ENCODE results near the gene METAP2. TPM values are rescaled to one million over a fixed set of nuclear protein-coding genes. Genes with fewer than 3 reads are reported as not detected.
A peak's percentile ranks its signal among the peaks of the same experiment; 100 is the strongest.

METAP2 gene
- total RNA-seq, 1 donor, result 92.1 TPM

DNA sequence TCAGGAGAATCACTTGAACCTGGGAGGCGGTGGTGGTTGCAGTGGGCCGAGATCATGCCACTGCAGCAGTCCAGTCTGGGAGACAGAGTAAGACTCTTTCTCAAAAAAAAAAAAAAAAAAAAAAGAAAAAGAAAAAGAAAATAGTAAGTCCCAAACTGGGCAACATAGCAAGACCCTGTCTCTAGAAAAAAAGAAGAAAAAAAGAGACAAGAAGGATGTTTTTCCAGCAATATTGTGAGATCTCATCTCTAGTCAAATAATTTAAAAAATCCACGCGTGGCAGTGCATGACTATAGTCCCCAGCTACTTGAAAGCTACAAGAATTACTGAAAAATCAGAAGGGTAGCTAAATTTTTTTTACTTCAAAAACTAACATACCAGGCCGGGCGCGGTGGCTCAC, 69.4 kb downstream of the METAP2 start:
- no peak overlapping the region for H3K4me3 ChIP-seq (ENCODE audit: low read depth, low read length)
- no peak for TF ChIP-seq CTCF (IDR thresholded peaks at IDR 0.05; ENCODE audit: insufficient read depth, low read length)
- DNase-seq (ENCODE audit: low read depth), result no peak

- DNase-seq (ENCODE audit: low read depth), result no peak
- H3K4me3 ChIP-seq (ENCODE audit: low read depth, low read length), result no peak overlapping the region
- TF ChIP-seq CTCF (IDR thresholded peaks at IDR 0.05; ENCODE audit: insufficient read depth, low read length), result no peak
Measured at GRCh38 chr12:95544756-95545155, 70.8 kb downstream of the METAP2 start.

DNA sequence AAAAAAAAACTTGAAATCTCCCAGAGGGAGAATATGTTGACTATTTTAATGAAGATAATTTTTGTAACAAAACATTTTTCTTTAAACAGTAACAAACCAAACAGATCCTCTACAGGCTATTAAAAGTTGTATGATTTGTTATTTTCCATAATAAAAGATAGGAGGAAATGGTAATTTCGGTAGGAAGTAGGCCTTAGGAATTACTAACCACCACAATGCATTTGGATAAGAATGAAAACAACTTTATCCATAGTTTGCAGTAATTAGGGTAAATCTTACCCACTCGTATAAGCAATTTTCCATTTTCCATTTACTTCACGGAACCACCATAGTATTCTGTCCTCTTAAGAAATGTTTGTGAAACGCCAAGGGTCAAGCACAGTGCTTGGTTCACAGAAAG, 71.4 kb downstream of the METAP2 start:
- DNase-seq (ENCODE audit: low read depth), result no peak
- no peak for TF ChIP-seq CTCF (IDR thresholded peaks at IDR 0.05; ENCODE audit: insufficient read depth, low read length)
- no peak overlapping the region for H3K4me3 ChIP-seq (ENCODE audit: low read depth, low read length)

GRCh38 chr12:95545731-95546490, 72.0 kb downstream of the METAP2 start:
- H3K4me3 ChIP-seq (ENCODE audit: low read depth, low read length), result no peak overlapping the region
- TF ChIP-seq CTCF (IDR thresholded peaks at IDR 0.05; ENCODE audit: insufficient read depth, low read length), result no peak

GRCh38 chr12:95546491-95546813, 72.5 kb downstream of the METAP2 start:
- DNase-seq (ENCODE audit: low read depth), result no peak
- no peak overlapping the region for H3K4me3 ChIP-seq (ENCODE audit: low read depth, low read length)
- no peak for TF ChIP-seq CTCF (IDR thresholded peaks at IDR 0.05; ENCODE audit: insufficient read depth, low read length)

More at GRCh38 chr12:95545731-95546490, 72.0 kb downstream of the METAP2 start:
- DNase-seq (ENCODE audit: low read depth), result no peak

GRCh38 chr12:95547522-95548055, 73.6 kb downstream of the METAP2 start:
- TF ChIP-seq CTCF (IDR thresholded peaks at IDR 0.05; ENCODE audit: insufficient read depth, low read length), result no peak
- DNase-seq (ENCODE audit: low read depth), result peak; percentile 78
- H3K4me3 ChIP-seq (ENCODE audit: low read depth, low read length), result peak overlapping the region; percentile 65
